Activated CD4-positive, alpha-beta memory T cell treated with anti-CD3 and anti-CD28 coated beads for 36 hours (primary cell): ENCODE data around the gene ABCC6. TPM values are rescaled to one million over a fixed set of nuclear protein-coding genes. Genes with fewer than 3 reads are reported as not detected.
A peak's percentile ranks its signal among the peaks of the same experiment; 100 is the strongest.

ENCODE experiments used
- CTCF ChIA-PET: fragments of 350-600 bp; sonication (Branson Sonifier 250); formaldehyde crosslinking; loops from one replicate; lab custom pipeline; 2021; ENCODE audit warnings: antibody characterized with exemption, inconsistent platforms; lab: Charles Lee
- POLR2A ChIA-PET: fragments of 350-600 bp; sonication (Branson Sonifier 250); formaldehyde crosslinking; loops from one replicate; lab custom pipeline; 2021; ENCODE audit warnings: antibody characterized with exemption; lab: Charles Lee
- DNase-seq: peaks from one replicate; pipeline ENCODE4 v3.0.0-alpha.2; 2020
- H3K27ac Mint-ChIP-seq: one replicate; pipeline ENCODE4 v1.8.0; 2021; ENCODE audit warnings: mixed read lengths
- H3K27me3 Mint-ChIP-seq: one replicate; pipeline ENCODE4 v1.8.0; 2021; ENCODE audit warnings: mixed read lengths
- H3K36me3 Mint-ChIP-seq: one replicate; pipeline ENCODE4 v1.8.0; 2021; ENCODE audit warnings: mixed read lengths
- H3K4me1 Mint-ChIP-seq: one replicate; pipeline ENCODE4 v1.8.0; 2021; ENCODE audit warnings: low read depth, mixed read lengths
- H3K4me3 Mint-ChIP-seq: one replicate; pipeline ENCODE4 v1.8.0; 2021; ENCODE audit warnings: mild to moderate bottlenecking, mixed read lengths
- H3K9me3 Mint-ChIP-seq: one replicate; pipeline ENCODE4 v1.8.0; 2021; ENCODE audit warnings: mixed read lengths
- intact Hi-C: fragments of 100-400 bp; cut with micrococcal nuclease; formaldehyde crosslinking; loops from one replicate; pipeline ENCODE4 v1.15.1; 2023
- total RNA-seq, 2 experiments: library from RNA; stranded (reverse); gene quantifications; one replicate each; pipeline ENCODE4 v1.2.3, GENCODE V29; 2021

ABCC6 gene
- total RNA-seq, 2 experiments from 2014 or later: not detected

DNA sequence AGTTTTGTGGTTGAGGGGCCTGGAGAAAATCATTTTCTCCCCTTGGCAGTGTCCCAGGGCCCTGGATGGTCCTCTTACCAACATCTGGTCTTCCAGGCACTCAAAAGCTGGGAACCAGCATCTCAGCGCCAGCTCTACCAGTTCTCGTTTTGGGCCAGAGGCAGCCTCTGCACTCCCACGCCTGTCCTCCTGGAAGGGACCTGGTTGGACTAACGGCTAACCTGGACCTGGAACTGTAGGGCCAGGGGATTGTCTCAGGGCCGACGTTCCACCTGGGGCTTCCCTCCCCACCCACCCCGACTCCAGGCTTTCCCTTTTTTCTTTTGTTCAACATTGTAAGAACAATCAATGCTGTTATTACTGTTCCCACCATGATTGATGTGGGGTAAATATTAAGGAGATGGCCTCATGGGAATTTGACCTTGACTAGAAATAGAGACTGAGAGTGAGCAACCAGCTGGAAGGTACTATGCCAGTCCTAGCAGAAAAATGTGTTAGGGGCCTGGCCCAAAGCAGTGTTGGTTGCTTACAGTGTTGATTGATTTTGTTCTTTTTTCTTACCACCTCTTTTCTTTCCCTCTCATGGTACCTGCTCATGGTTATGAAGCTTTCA, 81.4 kb downstream of the ABCC6 start:
- Mint-ChIP-seq H3K9me3 (no peaks in the 10 kb centered on the region), H3K36me3 (peaks cover 35% of the 10 kb centered on the region), H3K4me1 (no peaks in the 10 kb centered on the region), H3K27me3 (no peaks in the 10 kb centered on the region), H3K27ac (no peak overlapping the region), H3K4me3 (no peak overlapping the region)
- DNase-seq: no peak
- POLR2A ChIA-PET: interaction anchor here (0.6 kb wide), 1 partner anchor 76 kb away, joined by 3 read pairs; no protein-coding TSS in a partner anchor
- CTCF ChIA-PET: interaction anchor here (0.6 kb wide), 1 partner anchor 383 kb away, joined by 3 read pairs; no protein-coding TSS in a partner anchor
- intact Hi-C loops: no loop called here

DNA sequence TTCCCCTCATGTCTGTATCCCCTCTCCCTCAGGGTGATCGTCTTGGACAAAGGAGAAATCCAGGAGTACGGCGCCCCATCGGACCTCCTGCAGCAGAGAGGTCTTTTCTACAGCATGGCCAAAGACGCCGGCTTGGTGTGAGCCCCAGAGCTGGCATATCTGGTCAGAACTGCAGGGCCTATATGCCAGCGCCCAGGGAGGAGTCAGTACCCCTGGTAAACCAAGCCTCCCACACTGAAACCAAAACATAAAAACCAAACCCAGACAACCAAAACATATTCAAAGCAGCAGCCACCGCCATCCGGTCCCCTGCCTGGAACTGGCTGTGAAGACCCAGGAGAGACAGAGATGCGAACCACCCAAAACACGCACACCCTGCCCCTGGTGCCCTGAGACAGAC, 82.2 kb downstream of the ABCC6 start:
- POLR2A ChIA-PET: no interaction called here
- H3K27ac Mint-ChIP-seq: no peak overlapping the region
- intact Hi-C loops: no loop called here

DNA sequence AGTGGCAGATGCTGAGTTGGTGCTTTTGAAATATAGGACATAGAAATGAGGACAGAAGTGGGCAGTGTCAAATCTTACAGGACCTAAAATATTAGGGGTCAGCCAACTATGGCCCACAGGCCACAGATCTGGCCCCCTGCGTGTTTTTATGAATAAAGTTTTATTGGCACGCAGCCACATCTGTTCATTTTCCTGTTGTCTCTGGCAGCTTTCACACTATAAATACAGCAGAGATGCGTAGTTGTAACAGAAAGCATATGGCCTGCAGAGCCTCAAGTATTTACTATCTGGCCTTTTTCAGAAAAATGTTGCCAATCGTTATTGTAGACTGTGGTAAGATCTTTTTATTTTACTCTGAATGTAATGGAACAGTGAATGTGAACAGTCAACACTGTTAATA, 82.8 kb downstream of the ABCC6 start:
- Mint-ChIP-seq H3K27ac (no peak overlapping the region), H3K4me3 (no peak overlapping the region), H3K4me1 (no peaks in the 10 kb centered on the region), H3K36me3 (peaks cover 41% of the 10 kb centered on the region), H3K9me3 (no peaks in the 10 kb centered on the region), H3K27me3 (no peaks in the 10 kb centered on the region)
- intact Hi-C loops: no loop called here
- DNase-seq: no peak
- ChIA-PET CTCF (interaction anchor here (0.9 kb wide), 1 partner anchor 14 kb away, joined by 4 read pairs; no protein-coding TSS in a partner anchor), POLR2A (interaction anchor here (0.6 kb wide), 1 partner anchor 81 kb away, joined by 3 read pairs; no protein-coding TSS in a partner anchor)

More for the DNA sequence above, 82.2 kb downstream of the ABCC6 start:
- Mint-ChIP-seq H3K27me3 (no peaks in the 10 kb centered on the region), H3K36me3 (peaks cover 42% of the 10 kb centered on the region), H3K4me1 (no peaks in the 10 kb centered on the region), H3K9me3 (no peaks in the 10 kb centered on the region), H3K4me3 (no peak overlapping the region)
- CTCF ChIA-PET: interaction anchor here (0.6 kb wide), 1 partner anchor 382 kb away, joined by 3 read pairs; no protein-coding TSS in a partner anchor
- no peak for DNase-seq

DNA sequence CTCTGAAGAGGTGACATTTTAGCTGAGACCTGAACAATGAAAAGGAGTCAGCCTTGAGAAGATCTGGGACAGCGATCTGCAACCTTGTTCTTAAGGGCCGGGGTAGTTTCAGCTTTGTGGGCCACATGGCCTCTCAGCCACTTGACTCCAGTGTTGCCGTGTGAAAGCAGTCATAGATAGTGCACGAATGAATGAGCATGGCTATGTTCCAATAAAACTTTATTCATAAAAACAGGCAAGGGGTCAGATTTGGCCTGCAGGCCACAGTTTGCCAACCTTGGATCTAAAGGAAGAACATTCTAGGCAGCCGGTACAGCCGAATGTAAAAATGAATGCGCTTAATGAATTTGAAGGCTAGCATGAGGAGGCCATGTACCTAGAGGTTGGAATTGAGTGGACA, 83.5 kb downstream of the ABCC6 start:
- no peak for DNase-seq
- Mint-ChIP-seq H3K36me3 (peaks cover 45% of the 10 kb centered on the region), H3K27ac (no peak overlapping the region), H3K27me3 (no peaks in the 10 kb centered on the region), H3K4me1 (no peaks in the 10 kb centered on the region), H3K9me3 (no peaks in the 10 kb centered on the region), H3K4me3 (no peak overlapping the region)
- intact Hi-C loops: no loop called here
- POLR2A ChIA-PET: interaction anchor here (0.6 kb wide), 1 partner anchor 80 kb away, joined by 3 read pairs; no protein-coding TSS in a partner anchor
- CTCF ChIA-PET: no interaction called here

DNA sequence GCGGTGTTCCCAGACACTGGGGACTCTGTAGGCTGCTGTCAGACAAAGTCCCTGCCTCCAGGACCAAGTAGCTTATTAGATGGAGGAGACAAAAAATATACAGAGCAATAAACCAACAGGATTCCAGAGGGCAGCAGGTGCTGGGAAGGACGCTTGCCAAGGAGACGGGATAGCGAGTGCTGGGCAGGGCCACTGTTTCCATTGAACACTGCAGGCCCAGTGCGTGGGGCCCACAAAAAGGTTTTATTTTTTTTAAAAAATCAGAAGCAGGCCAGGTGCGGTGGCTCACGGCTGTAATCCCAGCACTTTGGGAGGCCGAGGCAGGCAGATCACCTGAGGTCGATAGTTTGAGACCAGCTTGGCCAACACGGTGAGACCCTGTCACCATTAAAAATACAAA, 84.2 kb downstream of the ABCC6 start:
- Mint-ChIP-seq H3K36me3 (peaks cover 43% of the 10 kb centered on the region), H3K9me3 (no peaks in the 10 kb centered on the region), H3K4me3 (no peak overlapping the region), H3K27ac (no peak overlapping the region), H3K4me1 (no peaks in the 10 kb centered on the region), H3K27me3 (no peaks in the 10 kb centered on the region)
- intact Hi-C loops: no loop called here
- ChIA-PET POLR2A (no interaction called here), CTCF (no interaction called here)
- DNase-seq: no peak

DNA sequence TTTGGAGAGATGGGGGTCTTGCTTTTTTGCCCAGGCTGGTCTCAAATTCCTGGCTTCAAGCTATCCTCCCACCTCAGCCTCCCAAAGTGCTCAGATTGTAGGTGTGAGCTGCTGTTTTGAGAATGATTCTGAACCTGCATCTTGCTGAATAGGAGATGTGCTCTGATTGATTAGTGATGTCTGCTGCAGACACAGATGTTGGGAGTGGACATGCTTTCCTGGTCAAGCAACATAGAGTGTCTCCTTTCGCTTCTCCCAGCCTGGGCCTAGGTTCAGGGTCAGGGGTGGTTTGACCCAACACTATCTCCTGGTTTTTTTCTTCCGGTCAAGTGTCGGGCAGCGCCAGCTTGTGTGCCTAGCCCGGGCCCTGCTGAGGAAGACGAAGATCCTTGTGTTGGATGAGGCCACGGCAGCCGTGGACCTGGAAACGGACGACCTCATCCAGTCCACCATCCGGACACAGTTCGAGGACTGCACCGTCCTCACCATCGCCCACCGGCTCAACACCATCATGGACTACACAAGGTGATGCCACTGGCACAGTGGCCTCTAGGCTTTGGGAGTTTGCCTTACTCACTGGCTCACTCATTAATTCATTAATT, 85.2 kb downstream of the ABCC6 start:
- Mint-ChIP-seq H3K27me3 (no peaks in the 10 kb centered on the region), H3K4me1 (no peaks in the 10 kb centered on the region), H3K27ac (no peak overlapping the region), H3K4me3 (no peak overlapping the region), H3K9me3 (no peaks in the 10 kb centered on the region), H3K36me3 (peaks cover 46% of the 10 kb centered on the region)
- no peak for DNase-seq
- CTCF ChIA-PET: no interaction called here
- intact Hi-C loops: no loop called here
- POLR2A ChIA-PET: no interaction called here

DNA sequence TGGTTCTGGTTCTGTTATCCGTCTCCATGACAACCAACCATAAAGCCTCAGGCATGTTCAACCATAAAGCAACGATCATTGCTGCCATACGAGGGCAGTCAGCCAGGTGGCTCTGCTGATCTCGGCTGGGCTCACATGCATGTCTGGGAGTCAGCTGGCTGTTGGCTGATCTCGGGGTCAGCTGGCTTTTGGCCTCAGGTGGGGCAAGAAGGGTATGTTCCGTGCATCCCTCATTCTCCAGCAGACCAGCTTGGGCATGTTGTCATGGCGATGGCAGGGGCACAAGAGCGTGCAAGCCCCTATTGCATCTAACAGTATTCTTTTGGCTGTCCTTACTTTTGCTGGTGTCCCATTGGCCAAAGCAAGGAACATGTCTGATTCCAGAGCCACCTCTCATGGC, 86.2 kb downstream of the ABCC6 start:
- no peaks in the 10 kb centered on the region for H3K4me1 Mint-ChIP-seq
- intact Hi-C loops: no loop called here
- H3K36me3 Mint-ChIP-seq: peaks cover 41% of the 10 kb centered on the region
- POLR2A ChIA-PET: no interaction called here
- H3K27ac Mint-ChIP-seq: no peak overlapping the region
- DNase-seq: no peak
- CTCF ChIA-PET: no interaction called here
- no peaks in the 10 kb centered on the region for H3K9me3 Mint-ChIP-seq
- no peak overlapping the region for H3K4me3 Mint-ChIP-seq
- H3K27me3 Mint-ChIP-seq: no peaks in the 10 kb centered on the region

DNA sequence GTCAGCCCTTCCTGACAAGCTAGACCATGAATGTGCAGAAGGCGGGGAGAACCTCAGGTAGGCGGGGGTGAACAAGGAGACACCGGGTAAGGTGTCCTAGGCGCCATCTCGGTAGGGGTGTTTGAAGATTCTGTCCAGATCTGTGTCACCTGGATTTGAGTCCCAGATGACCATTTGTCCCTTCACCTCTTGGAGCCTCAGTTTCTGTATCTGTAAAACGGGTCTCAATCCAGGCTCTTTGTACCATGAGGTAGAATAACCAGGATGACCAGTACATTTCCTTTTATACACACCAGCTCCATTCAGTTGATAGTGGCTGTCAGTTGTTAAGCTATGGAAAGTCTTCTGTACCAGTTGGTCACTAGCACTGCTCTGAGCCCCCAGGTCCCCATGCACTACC, 86.7 kb downstream of the ABCC6 start:
- Mint-ChIP-seq H3K9me3 (no peaks in the 10 kb centered on the region), H3K36me3 (peaks cover 44% of the 10 kb centered on the region), H3K4me3 (no peak overlapping the region), H3K4me1 (no peaks in the 10 kb centered on the region), H3K27ac (no peak overlapping the region), H3K27me3 (no peaks in the 10 kb centered on the region)
- no peak for DNase-seq
- CTCF ChIA-PET: no interaction called here
- intact Hi-C loops: no loop called here
- POLR2A ChIA-PET: no interaction called here

DNA sequence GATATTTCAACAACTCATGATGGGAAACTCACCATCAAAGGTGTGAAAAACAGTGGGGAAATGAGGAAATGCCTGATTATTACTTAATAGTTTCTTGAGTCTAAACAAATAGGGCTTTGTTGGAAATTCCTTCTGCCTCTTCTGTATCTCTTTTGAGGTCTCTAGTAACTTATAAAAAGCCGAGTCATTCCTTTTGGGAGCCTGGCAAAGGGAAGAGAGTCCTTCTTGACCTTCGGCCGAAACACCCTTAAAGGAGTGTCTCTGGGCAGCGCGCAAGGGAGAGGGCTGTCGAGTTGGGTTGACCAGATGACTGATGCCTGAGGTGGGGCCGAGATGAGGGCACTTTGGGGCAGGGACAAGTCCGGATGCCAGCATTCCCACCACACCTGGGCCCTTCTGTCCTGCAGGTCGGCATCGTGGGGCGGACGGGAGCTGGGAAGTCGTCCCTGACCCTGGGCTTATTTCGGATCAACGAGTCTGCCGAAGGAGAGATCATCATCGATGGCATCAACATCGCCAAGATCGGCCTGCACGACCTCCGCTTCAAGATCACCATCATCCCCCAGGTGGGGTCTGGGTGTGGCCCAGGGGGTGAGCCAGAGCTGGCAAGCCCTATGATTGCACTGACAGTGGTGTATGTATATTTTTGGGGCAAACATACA, 89.2 kb downstream of the ABCC6 start:
- intact Hi-C loops: no loop called here
- ChIA-PET POLR2A (no interaction called here), CTCF (no interaction called here)
- DNase-seq: no peak
- Mint-ChIP-seq H3K27me3 (no peaks in the 10 kb centered on the region), H3K36me3 (peaks cover 46% of the 10 kb centered on the region), H3K4me3 (no peak overlapping the region), H3K27ac (no peak overlapping the region), H3K9me3 (no peaks in the 10 kb centered on the region), H3K4me1 (no peaks in the 10 kb centered on the region)

DNA sequence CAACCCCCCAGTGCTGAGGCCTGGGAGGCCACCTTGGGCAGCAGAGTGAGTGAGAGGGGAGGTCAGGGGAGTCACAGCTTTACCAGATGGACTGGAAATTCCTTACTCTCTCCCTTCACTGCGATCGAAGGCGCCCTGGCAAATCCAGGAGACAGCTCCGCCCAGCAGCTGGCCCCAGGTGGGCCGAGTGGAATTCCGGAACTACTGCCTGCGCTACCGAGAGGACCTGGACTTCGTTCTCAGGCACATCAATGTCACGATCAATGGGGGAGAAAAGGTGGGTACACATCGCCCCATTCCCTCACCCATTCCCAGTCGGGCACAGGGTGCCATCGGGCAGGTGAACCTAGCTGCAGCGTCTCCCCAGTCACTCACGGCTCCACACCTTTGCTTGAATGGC, 91.6 kb downstream of the ABCC6 start:
- Mint-ChIP-seq H3K27ac (no peak overlapping the region), H3K9me3 (no peaks in the 10 kb centered on the region), H3K36me3 (peaks cover 43% of the 10 kb centered on the region), H3K27me3 (no peaks in the 10 kb centered on the region), H3K4me3 (no peak overlapping the region), H3K4me1 (no peaks in the 10 kb centered on the region)
- intact Hi-C loops: no loop called here
- DNase-seq: no peak
- ChIA-PET POLR2A (no interaction called here), CTCF (interaction anchor here (0.6 to 1.0 kb wide), 2 partner anchors 109 to 366 kb away, joined by 3 read pairs; no protein-coding TSS in a partner anchor)

DNA sequence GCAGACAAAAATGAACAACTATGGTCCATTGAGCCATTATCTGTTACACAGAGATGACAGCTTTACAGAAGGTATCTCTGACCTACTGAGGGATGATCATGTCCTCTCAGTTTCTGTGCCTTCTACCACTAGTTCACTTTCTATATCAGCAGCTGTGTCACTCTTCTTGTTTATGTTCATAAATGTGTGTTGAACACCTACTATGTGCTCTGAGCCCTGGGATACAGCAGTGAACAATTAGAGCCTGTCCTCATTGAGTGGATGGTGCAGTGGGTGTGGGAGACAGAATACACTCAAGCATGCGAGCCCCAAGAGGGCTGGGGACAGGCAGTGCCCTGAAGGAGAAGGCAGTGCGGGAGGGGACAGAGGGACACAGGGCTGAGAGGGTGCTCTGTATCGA, 92.1 kb downstream of the ABCC6 start:
- intact Hi-C loops: no loop called here
- DNase-seq: no peak
- Mint-ChIP-seq H3K9me3 (no peaks in the 10 kb centered on the region), H3K36me3 (peaks cover 42% of the 10 kb centered on the region), H3K27ac (no peak overlapping the region), H3K27me3 (no peaks in the 10 kb centered on the region), H3K4me3 (no peak overlapping the region), H3K4me1 (no peaks in the 10 kb centered on the region)
- POLR2A ChIA-PET: no interaction called here
- CTCF ChIA-PET: interaction anchor here (1.0 kb wide), 1 partner anchor 365 kb away, joined by 3 read pairs; no protein-coding TSS in a partner anchor

DNA sequence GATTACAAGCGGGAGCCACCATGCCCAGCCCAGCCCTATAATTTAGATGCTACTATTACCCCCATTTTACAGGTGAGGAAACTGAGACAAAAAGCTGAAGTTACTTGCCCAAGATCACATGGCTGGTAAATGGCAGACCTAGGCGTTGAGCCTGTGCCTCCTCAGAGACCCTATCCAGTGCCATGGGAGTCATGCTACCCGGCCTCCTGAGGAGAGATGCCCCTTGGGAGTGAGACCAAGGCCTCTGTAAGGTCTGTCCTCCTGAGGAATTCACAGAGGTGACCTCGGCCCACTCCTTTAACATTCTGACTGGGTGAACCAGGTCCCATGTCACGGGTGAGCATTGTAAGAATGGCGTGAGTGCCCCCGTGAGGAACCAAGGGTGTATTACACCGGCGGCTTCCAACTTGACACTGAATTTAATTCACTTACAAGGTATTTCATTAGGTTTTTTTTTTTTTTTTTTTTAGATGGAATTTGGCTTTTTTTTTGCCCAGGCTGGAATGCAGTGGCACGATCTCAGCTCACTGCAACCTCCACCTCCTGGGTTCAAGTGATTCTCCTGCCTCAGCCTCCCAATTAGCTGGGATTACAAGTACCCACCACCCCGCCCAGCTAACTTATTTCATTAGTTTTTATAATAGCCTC, 95.7 kb downstream of the ABCC6 start:
- Mint-ChIP-seq H3K36me3 (peaks cover 57% of the 10 kb centered on the region), H3K27me3 (no peaks in the 10 kb centered on the region), H3K4me1 (no peaks in the 10 kb centered on the region), H3K9me3 (peaks cover 17% of the 10 kb centered on the region), H3K27ac (no peak overlapping the region), H3K4me3 (no peak overlapping the region)
- CTCF ChIA-PET: interaction anchor here (0.6 to 2.2 kb wide), 20 partner anchors 13 to 1141 kb away, joined by 3 to 13 read pairs (median 4); partner anchors contain the start of gene CEP20
- peak; percentile 80 for DNase-seq
- POLR2A ChIA-PET: no interaction called here
- intact Hi-C loops: loop anchor here (1.0 to 10.0 kb wide), 3 partner anchors 83 to 361 kb away; partner anchors contain the start of gene CEP20
